ENCODE results near the gene CERK.

GRCh38 chr22:46641811-46642266, 96.2 kb downstream of the CERK start:
- TF ChIP-seq TCF12 (IDR thresholded peaks at IDR 0.05; ENCODE audit: low read depth, low read length): no peak
- no peak for TF ChIP-seq TBP (IDR thresholded peaks at IDR 0.05; ENCODE audit: low read depth, low read length)
- no peak for TF ChIP-seq RXRA (IDR thresholded peaks at IDR 0.05; ENCODE audit: insufficient read depth, low read depth, low read length)
- no peak for TF ChIP-seq CTCF (IDR thresholded peaks at IDR 0.05; ENCODE audit: control extremely low read depth in 1 of 3, insufficient read depth in 1 of 3, low read depth in 1 of 3, low read length in 3 of 3)

Measured in H1 (cell line).